ENCODE data around the gene MLLT3. TPM values are rescaled to one million over a fixed set of nuclear protein-coding genes. Genes with fewer than 3 reads are reported as not detected.

MLLT3 gene
- total and polyA plus RNA-seq, 3 donors from 2014 or later, result 5.2 to 11.0 (median 7.6) TPM

- intact Hi-C loops (cut with DNase I; ENCODE audit: low total_unique reads), result no loop called here
- DNase-seq, result no peak
- Histone ChIP-seq H3K27me3 (no peaks in the 10 kb centered on the region), H3K27ac (no peak overlapping the region), H3K4me1 (peaks cover 6% of the 10 kb centered on the region), H3K36me3 (ENCODE audit: low read depth, missing control alignments) (no peaks in the 10 kb centered on the region), H3K4me3 (no peak overlapping the region), H3K9me3 (no peaks in the 10 kb centered on the region)
- no peak for TF ChIP-seq CTCF (IDR thresholded peaks at IDR 0.05)
- no peak for TF ChIP-seq POLR2A (IDR thresholded peaks at IDR 0.05)
- 91% methylated on average over 2 of the region's 2 CpGs for WGBS, 2 donors
Observed at GRCh38 chr9:20479419-20480155, 142.7 kb downstream of the MLLT3 start.

GRCh38 chr9:20478786-20479185, 143.5 kb downstream of the MLLT3 start:
- H3K27ac ChIP-seq, result no peak overlapping the region
- TF ChIP-seq POLR2A (IDR thresholded peaks at IDR 0.05) (no peak), CTCF (IDR thresholded peaks at IDR 0.05) (no peak)
- peaks cover 6% of the 10 kb centered on the region for H3K4me1 ChIP-seq
- H3K27me3 ChIP-seq, result no peaks in the 10 kb centered on the region
- intact Hi-C loops (cut with DNase I; ENCODE audit: low total_unique reads), result no loop called here
- no peak overlapping the region for H3K4me3 ChIP-seq
- H3K9me3 ChIP-seq, result no peaks in the 10 kb centered on the region
- DNase-seq, result no peak
- no peaks in the 10 kb centered on the region for H3K36me3 ChIP-seq (ENCODE audit: low read depth, missing control alignments)
- WGBS, 2 donors, result 75 to 79% methylated on average over 2 of the region's 2 CpGs

- H3K9me3 ChIP-seq, result no peaks in the 10 kb centered on the region
- no peak overlapping the region for H3K27ac ChIP-seq
- H3K4me3 ChIP-seq, result no peak overlapping the region
- H3K27me3 ChIP-seq, result no peaks in the 10 kb centered on the region
- intact Hi-C loops (cut with DNase I; ENCODE audit: low total_unique reads), result no loop called here
- H3K4me1 ChIP-seq, result peaks cover 6% of the 10 kb centered on the region
- TF ChIP-seq CTCF (IDR thresholded peaks at IDR 0.05) (no peak), POLR2A (IDR thresholded peaks at IDR 0.05) (no peak)
- no peaks in the 10 kb centered on the region for H3K36me3 ChIP-seq (ENCODE audit: low read depth, missing control alignments)
- no peak for DNase-seq
- 91 to 96% methylated on average over 7 of the region's 7 CpGs for WGBS, 2 donors
Observed at GRCh38 chr9:20477940-20478620, 144.2 kb downstream of the MLLT3 start.

GRCh38 chr9:20476912-20477521, 145.3 kb downstream of the MLLT3 start:
- Histone ChIP-seq H3K4me3 (no peak overlapping the region), H3K27me3 (no peaks in the 10 kb centered on the region), H3K9me3 (no peaks in the 10 kb centered on the region), H3K27ac (no peak overlapping the region), H3K4me1 (peaks cover 6% of the 10 kb centered on the region), H3K36me3 (ENCODE audit: low read depth, missing control alignments) (no peaks in the 10 kb centered on the region)
- DNase-seq, result no peak
- WGBS, 2 donors, result 43 to 46% methylated on average over 2 of the region's 2 CpGs
- intact Hi-C loops (cut with DNase I; ENCODE audit: low total_unique reads), result no loop called here
- TF ChIP-seq POLR2A (IDR thresholded peaks at IDR 0.05), result no peak
- no peak for TF ChIP-seq CTCF (IDR thresholded peaks at IDR 0.05)

All from testis (tissue), 3 donors.